Aorta (tissue), 5 donors: ENCODE results near the gene CDIP1. TPM values are rescaled to one million over a fixed set of nuclear protein-coding genes. Genes with fewer than 3 reads are reported as not detected.

Source experiments
- ATAC-seq: fragments of 200-7000 bp; cut with Tn5 transposase; one replicate; pipeline ENCODE4 v1.9.1; 2022; ENCODE audit warnings: moderate library complexity; ENCODE audit not compliant: low FRiP score
- DNase-seq, 2 donors: peaks; one replicate each; pipeline ENCODE4 v3.0.0-alpha.2; 2020
- H3K27ac ChIP-seq, 2 donors: one replicate each; pipeline ENCODE4 v1.5.1; 2013; ENCODE audit warnings: low read length in 2 of 2, mild to moderate bottlenecking in 2 of 2, moderate library complexity in 2 of 2, control low read depth in 1 of 2, inconsistent platforms in 1 of 2, low read depth in 1 of 2
- H3K27me3 ChIP-seq, 2 donors: one replicate each; pipeline ENCODE4 v1.6.1; 2013; ENCODE audit warnings: control low read depth in 1 of 2, low read length in 1 of 2, mild to moderate bottlenecking in 1 of 2, moderate library complexity in 1 of 2; ENCODE audit not compliant: insufficient read depth in 2 of 2, control insufficient read depth in 1 of 2
- H3K36me3 ChIP-seq, 2 donors: one replicate each; pipeline ENCODE4 v1.6.1; 2013; ENCODE audit warnings: control low read depth in 1 of 2, low read length in 1 of 2, mild to moderate bottlenecking in 1 of 2; ENCODE audit not compliant: insufficient read depth in 2 of 2, control insufficient read depth in 1 of 2
- H3K4me1 ChIP-seq, 2 donors: one replicate each; pipeline ENCODE4 v1.6.1; 2013; ENCODE audit warnings: low read length in 2 of 2, control low read depth in 1 of 2, mild to moderate bottlenecking in 1 of 2, moderate library complexity in 1 of 2; ENCODE audit not compliant: insufficient read depth in 2 of 2, control insufficient read depth in 1 of 2
- H3K4me3 ChIP-seq, 2 donors: one replicate each; pipeline ENCODE4 v1.5.1; 2013; ENCODE audit warnings: low read length in 2 of 2, control low read depth in 1 of 2, mild to moderate bottlenecking in 1 of 2
- H3K9me3 ChIP-seq: one replicate; pipeline ENCODE4 v1.6.1; 2013; ENCODE audit warnings: mild to moderate bottlenecking, low read length; ENCODE audit not compliant: control insufficient read depth
- WGBS, 2 donors: extraction: QIAGEN DNeasy Blood & Tissue Kit; methylation state at CpG; one replicate each; pipeline ENCODE4 v1.1.7; 2013; 5-methylcytosine and 5-hydroxymethylcytosine counted together
- intact Hi-C, 2 donors: fragments of 100-400 bp; cut with DNase I; formaldehyde crosslinking; loops; one replicate each; pipeline versions ENCODE4 v1.14.2 to v1.15.0; 2022
- polyA plus RNA-seq, 2 donors: library from polyadenylated mRNA; stranded (reverse); fragments of 200-250 nt; gene quantifications; one replicate each; pipeline ENCODE4 v1.2.3, GENCODE V29; 2013
- total RNA-seq, 2 donors: library from RNA; stranded (reverse); fragmentation: NEBNext Ultra II Directional; extraction: Animal tissue kit (Norgen Biotek cat#: 25700); gene quantifications; one replicate each; pipeline ENCODE4 v1.2.1, GENCODE V29; 2021
- donor health status: healthy with polysubstance abuse.
- donor health status: Bipolar disorder and iron deficiency.
- donor health status: DM: no; HTN: no; CAD: no.
- donor health status: DM: no; HTN: no; CAD: no.
- donor health status: DM: yes; HTN: yes; CAD: no.

Gene CDIP1
- total and polyA plus RNA-seq, 4 donors = 12.5 to 34.7 (median 21.0) TPM

DNA sequence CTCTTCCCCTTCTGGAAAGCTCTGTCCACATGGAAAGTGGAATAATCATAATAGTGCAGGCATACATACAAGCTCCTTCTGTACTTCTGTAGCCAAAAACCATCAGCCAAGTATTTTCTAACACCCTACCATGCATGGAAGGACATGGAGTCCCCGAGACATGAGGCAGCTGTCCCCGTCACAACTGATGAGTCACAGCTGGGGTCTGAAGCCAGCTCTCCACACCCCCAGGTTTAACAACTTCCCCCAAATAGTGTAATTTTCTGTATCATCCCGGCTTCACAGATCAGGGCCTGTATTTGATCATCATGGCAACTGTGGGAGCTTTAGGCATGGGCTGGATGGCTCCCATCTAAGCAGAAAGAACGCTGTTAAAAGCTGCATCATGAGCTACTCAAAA, 34.1 kb upstream of the CDIP1 start:
- no peak overlapping the region for H3K27ac ChIP-seq
- no peaks in the 10 kb centered on the region for H3K36me3 ChIP-seq
- H3K4me1 ChIP-seq = no peaks in the 10 kb centered on the region
- DNase-seq (no peak), ATAC-seq (no peak)
- H3K4me3 ChIP-seq = no peak overlapping the region
- intact Hi-C loops = no loop called here
- 56 to 61% methylated on average over 4 of the region's 4 CpGs for WGBS, 2 donors
- H3K9me3 ChIP-seq = no peaks in the 10 kb centered on the region
- no peaks in the 10 kb centered on the region for H3K27me3 ChIP-seq

- no peak overlapping the region for H3K27ac ChIP-seq
- no peaks in the 10 kb centered on the region for H3K9me3 ChIP-seq
- intact Hi-C loops = no loop called here
- H3K36me3 ChIP-seq = no peaks in the 10 kb centered on the region
- H3K4me1 ChIP-seq = no peaks in the 10 kb centered on the region
- no peaks in the 10 kb centered on the region for H3K27me3 ChIP-seq
- no peak for ATAC-seq
- WGBS, 2 donors = 64 to 67% methylated on average over 15 of the region's 15 CpGs
- no peak for DNase-seq
- H3K4me3 ChIP-seq = no peak overlapping the region
These were observed 32.2 kb upstream of the CDIP1 start for GRCh38 chr16:4570688-4571321.

DNA sequence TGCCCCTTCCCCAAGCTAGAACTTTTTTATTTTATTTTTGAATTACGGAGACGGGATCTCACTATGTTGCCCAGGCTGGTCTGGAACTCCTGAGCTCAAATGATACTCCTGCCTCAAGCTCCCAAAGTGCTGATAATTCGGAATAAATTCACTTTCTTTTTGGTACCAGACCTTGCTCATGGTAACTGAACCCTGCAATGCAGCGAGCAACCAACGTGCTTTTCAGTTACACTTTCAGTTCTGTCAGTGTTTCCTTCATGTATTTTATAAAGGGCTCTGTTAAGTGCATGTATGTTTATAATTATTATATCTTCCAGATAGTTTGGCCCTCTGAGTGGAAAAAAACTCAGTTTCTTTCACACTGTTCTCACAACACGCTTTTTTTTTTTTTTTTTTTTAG, 31.5 kb upstream of the CDIP1 start:
- no peaks in the 10 kb centered on the region for H3K9me3 ChIP-seq
- 81 to 83% methylated on average over 6 of the region's 6 CpGs for WGBS, 2 donors
- ATAC-seq (no peak), DNase-seq (no peak)
- no peaks in the 10 kb centered on the region for H3K4me1 ChIP-seq
- H3K36me3 ChIP-seq = no peaks in the 10 kb centered on the region
- intact Hi-C loops = no loop called here
- H3K4me3 ChIP-seq = no peak overlapping the region
- no peaks in the 10 kb centered on the region for H3K27me3 ChIP-seq
- H3K27ac ChIP-seq = no peak overlapping the region

DNA sequence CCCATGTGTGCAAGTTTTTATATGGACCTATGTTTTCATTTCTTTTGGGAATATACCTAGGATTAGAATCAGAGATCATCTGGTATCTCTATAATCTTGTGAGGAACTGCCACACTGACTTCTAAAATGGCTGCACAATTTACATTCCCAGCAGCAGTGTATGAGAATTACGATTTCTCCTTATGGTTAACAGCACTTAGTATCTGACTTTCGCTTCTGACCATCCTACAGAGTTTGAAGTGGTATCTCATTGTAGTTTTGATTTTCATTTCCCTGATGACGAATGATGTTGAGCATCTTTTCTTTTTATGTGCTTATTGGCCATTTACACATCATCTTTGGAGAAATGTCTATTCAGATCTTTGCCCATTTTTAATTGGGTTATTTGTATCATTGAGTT, 27.6 kb upstream of the CDIP1 start:
- H3K27me3 ChIP-seq = no peaks in the 10 kb centered on the region
- DNase-seq (no peak), ATAC-seq (no peak)
- no peaks in the 10 kb centered on the region for H3K4me1 ChIP-seq
- intact Hi-C loops = no loop called here
- no peak overlapping the region for H3K27ac ChIP-seq
- WGBS, 2 donors = 82 to 83% methylated on average over 3 of the region's 3 CpGs
- no peaks in the 10 kb centered on the region for H3K9me3 ChIP-seq
- no peaks in the 10 kb centered on the region for H3K36me3 ChIP-seq
- no peak overlapping the region for H3K4me3 ChIP-seq

- H3K36me3 ChIP-seq = no peaks in the 10 kb centered on the region
- no peak overlapping the region for H3K4me3 ChIP-seq
- WGBS, 2 donors = 79 to 82% methylated on average over 18 of the region's 18 CpGs
- no peaks in the 10 kb centered on the region for H3K4me1 ChIP-seq
- DNase-seq (no peak), ATAC-seq (no peak)
- H3K27ac ChIP-seq = no peak overlapping the region
- intact Hi-C loops = no loop called here
- H3K9me3 ChIP-seq = no peaks in the 10 kb centered on the region
- H3K27me3 ChIP-seq = no peaks in the 10 kb centered on the region
These were observed 26.2 kb upstream of the CDIP1 start for GRCh38 chr16:4564661-4565267.

- H3K36me3 ChIP-seq = no peaks in the 10 kb centered on the region
- no peak overlapping the region for H3K4me3 ChIP-seq
- ATAC-seq (no peak), DNase-seq (no peak)
- H3K4me1 ChIP-seq = no peaks in the 10 kb centered on the region
- WGBS, 2 donors = 50 to 51% methylated on average over 9 of the region's 9 CpGs
- no peaks in the 10 kb centered on the region for H3K9me3 ChIP-seq
- no peaks in the 10 kb centered on the region for H3K27me3 ChIP-seq
- no peak overlapping the region for H3K27ac ChIP-seq
- intact Hi-C loops = no loop called here
These were observed 23.0 kb upstream of the CDIP1 start for GRCh38 chr16:4561596-4561995.

- no peaks in the 10 kb centered on the region for H3K36me3 ChIP-seq
- ATAC-seq = no peak
- H3K27ac ChIP-seq = no peak overlapping the region
- no peak for DNase-seq
- no peaks in the 10 kb centered on the region for H3K9me3 ChIP-seq
- H3K27me3 ChIP-seq = no peaks in the 10 kb centered on the region
- 63 to 75% methylated on average over 10 of the region's 10 CpGs for WGBS, 2 donors
- intact Hi-C loops = no loop called here
- no peaks in the 10 kb centered on the region for H3K4me1 ChIP-seq
- H3K4me3 ChIP-seq = no peak overlapping the region
These were observed 19.4 kb upstream of the CDIP1 start for GRCh38 chr16:4557973-4558372.

GRCh38 chr16:4556580-4556979, 18.0 kb upstream of the CDIP1 start:
- H3K36me3 ChIP-seq = no peaks in the 10 kb centered on the region
- intact Hi-C loops = no loop called here
- no peak for ATAC-seq
- no peak overlapping the region for H3K27ac ChIP-seq
- H3K4me3 ChIP-seq = no peak overlapping the region
- no peaks in the 10 kb centered on the region for H3K4me1 ChIP-seq
- no peaks in the 10 kb centered on the region for H3K9me3 ChIP-seq
- DNase-seq = no peak
- no peaks in the 10 kb centered on the region for H3K27me3 ChIP-seq
- 81 to 83% methylated on average over 14 of the region's 14 CpGs for WGBS, 2 donors

GRCh38 chr16:4556112-4556511, 17.5 kb upstream of the CDIP1 start, which contains the start of gene C16orf96:
Gene C16orf96, plus strand, starts transcription at chr16:4556340. Its CDS starts 150 bp downstream, at chr16:4556490.
- Histone ChIP-seq H3K27me3 (no peaks in the 10 kb centered on the region), H3K27ac (no peak within 1 kb of the TSS), H3K4me1 (no peaks in the 10 kb centered on the region), H3K4me3 (no peak within 1 kb of the TSS), H3K9me3 (no peaks in the 10 kb centered on the region), H3K36me3 (no peaks in the 10 kb centered on the region)
- 64% methylated on average over 4 of the region's 4 CpGs for WGBS, 2 donors
- DNase-seq (no peak), ATAC-seq (no peak)
- intact Hi-C loops = no loop called here
